Suppressor macrophage treated with lipopolysaccharide for 1 hour (primary cell): ENCODE data around the gene KRT25.

Source experiments
- DNase-seq, 3 donors: peaks; one replicate each; pipeline ENCODE4 v3.0.0-alpha.2; 2020 to 2022

Gene KRT25, protein sequence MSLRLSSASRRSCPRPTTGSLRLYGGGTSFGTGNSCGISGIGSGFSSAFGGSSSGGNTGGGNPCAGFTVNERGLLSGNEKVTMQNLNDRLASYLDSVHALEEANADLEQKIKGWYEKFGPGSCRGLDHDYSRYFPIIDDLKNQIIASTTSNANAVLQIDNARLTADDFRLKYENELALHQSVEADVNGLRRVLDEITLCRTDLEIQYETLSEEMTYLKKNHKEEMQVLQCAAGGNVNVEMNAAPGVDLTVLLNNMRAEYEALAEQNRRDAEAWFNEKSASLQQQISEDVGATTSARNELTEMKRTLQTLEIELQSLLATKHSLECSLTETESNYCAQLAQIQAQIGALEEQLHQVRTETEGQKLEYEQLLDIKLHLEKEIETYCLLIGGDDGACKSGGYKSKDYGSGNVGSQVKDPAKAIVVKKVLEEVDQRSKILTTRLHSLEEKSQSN

DNA sequence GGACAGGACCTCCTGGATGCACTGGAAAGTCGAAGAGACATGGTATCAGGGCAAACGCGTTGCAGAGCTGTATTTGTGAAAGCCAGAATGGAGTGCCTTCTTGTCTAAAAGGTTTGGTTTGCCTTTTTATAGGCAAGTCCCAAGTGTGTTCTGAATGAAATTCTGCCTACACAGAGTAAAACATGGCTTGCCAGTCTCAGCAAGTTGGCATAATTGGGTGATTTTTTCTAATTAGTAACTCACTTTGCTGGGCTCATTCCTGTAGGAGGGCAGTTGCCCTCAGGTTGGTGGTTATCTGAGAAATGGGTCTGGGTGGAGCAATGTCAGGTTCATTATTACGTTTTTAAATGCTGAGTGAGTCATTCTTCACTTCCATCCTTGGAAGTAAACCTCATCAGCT is at the start of gene KRT25:
TSS of gene KRT25 (minus strand) at position 101 of the 400 bp plus-strand sequence. CDS start at position 41, 60 bp downstream.
- DNase-seq, result no peak

DNA sequence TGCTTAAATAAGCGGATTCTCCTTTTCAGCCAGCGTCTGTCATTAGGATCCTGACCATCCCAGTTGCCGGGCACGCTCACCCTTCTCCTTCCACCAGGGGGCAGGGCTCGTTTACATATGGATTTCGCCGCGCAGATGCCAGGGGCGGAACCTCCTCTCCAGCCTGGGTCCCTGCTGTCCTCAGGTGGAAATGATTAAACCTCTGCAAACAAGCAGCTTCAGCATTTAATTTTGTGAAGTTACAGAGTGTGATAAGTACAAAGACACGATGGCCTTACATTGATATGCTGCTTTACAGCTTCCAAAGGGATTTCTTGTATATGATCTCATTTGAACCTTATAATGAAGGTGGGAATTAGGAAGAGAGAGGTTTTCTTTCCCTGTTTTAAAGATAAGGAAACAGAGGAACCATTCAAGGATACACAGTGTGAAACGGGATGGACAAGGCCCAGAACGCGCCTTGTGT is 48.5 kb upstream of the KRT25 start:
- DNase-seq, result peak; percentile 71 to 88 (median 85)

DNA sequence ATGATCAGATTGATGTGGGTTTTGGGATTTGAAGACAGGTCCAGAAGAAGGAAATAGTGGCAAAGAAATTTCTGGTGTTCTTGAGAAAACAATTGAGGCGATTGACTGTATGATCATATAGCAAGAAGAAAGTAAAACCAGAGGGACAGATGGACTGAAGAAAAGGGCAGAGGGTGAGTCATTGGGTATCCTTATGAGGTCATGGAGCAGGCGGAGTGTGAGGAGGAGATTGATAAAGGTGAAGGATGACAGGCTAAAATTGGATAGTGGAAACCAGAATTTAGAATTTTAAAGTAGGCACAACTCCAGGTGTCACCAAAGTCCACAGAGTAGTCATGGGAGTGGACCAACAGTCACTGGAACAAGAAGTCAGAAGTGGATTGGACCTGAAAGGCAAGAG is 46.0 kb upstream of the KRT25 start:
- DNase-seq, result no peak

- DNase-seq, result no peak
Observed at GRCh38 chr17:40800381-40800780, 45.2 kb upstream of the KRT25 start.

DNA sequence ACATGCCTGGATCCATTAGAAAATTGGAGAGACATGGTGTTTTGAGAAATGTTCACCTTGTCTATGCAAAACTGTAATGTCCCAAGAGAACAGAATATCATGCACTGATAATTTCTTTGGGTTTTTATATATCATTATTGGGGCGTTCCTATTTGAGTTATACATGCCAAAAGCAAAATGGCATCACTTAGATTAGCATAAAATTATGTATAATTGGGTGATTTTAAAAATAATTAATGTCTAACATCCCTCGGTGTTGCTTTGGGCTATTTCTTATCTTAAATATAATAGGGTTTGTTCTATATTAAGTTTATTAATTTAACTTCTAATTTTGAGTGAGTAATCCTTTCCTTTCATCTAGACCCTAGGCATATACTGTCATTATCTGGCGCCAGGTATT is 44.7 kb upstream of the KRT25 start, which contains the start of gene KRT28:
TSS of gene KRT28 (minus strand) at position 101 of the 400 bp plus-strand sequence. CDS start at position 35, 66 bp downstream.
- no peak for DNase-seq

GRCh38 chr17:40796846-40797245 is 41.7 kb upstream of the KRT25 start:
- no peak for DNase-seq

GRCh38 chr17:40795019-40795667 is 40.0 kb upstream of the KRT25 start:
- DNase-seq, result no peak

DNA sequence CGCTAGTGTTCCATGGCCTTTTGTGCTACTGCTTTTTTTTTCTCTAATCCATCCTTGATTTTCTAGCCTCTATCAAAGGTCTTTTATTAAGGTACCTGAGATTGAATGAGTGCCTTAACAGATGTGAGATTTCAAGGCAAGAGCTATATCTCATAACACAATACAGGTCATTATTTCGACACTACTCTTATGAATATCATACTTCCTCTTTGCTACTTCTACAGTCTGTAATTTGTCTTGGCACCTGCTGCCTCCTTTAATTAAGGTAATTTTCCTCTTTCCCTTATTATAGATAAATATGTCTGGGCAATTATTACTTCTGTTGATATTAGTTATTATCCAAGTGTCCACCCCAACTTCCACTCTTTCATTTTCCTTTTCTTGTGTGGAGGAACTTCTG is 39.3 kb upstream of the KRT25 start:
- peak in 1 of 3 donors; percentile 6 for DNase-seq

DNA sequence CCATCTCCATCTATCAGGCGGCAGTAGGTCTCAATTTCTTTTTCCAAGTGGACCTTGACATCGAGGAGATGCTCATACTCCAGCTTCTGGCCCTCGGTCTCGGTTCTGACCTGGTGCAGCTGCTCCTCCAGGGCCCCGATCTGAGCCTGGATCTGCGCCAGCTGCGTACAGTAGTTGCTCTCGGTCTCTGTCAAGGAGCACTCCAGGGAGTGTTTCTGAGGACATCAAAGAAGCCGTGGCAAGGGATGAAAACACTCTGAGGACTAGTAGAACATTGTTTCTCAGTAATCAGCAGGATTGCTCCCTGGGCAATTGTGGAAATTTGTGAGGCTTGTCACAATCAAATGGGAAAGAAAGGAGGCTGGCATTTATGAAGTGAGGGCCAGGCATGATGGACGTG is 38.7 kb upstream of the KRT25 start:
- no peak for DNase-seq

- peak in 2 of 3 donors; percentile 5 to 9 for DNase-seq
Observed at GRCh38 chr17:40791787-40792436, 36.8 kb upstream of the KRT25 start.

- DNase-seq, result no peak
Observed at GRCh38 chr17:40791111-40791510, 36.0 kb upstream of the KRT25 start.

DNA sequence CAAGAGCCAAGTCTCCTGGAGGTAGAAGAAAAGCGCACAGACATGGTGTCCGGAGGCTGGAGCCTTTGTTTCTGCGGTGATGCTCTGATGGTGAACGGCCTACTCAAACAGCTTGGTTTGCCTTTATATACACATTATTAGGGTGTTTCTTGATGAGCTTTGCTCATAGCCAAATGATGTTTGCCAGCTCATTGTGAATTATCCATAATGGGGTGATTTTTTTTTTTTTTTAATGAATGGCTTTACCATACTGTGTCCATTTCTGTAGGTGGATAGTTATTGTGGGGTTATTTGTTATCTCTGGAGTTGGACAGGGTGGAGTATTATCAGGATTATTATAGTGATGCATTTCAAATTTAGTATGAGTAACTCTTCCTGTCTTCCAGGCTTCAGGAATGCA is 27.3 kb upstream of the KRT25 start, which contains the start of gene KRT27:
TSS of gene KRT27 (minus strand) at position 101 of the 400 bp plus-strand sequence. CDS start at position 44, 57 bp downstream.
- DNase-seq, result no peak

GRCh38 chr17:40779181-40779909 is 24.2 kb upstream of the KRT25 start:
- DNase-seq, result peak in 1 of 3 donors; percentile 11

GRCh38 chr17:40778461-40778860 is 23.3 kb upstream of the KRT25 start:
- no peak for DNase-seq

DNA sequence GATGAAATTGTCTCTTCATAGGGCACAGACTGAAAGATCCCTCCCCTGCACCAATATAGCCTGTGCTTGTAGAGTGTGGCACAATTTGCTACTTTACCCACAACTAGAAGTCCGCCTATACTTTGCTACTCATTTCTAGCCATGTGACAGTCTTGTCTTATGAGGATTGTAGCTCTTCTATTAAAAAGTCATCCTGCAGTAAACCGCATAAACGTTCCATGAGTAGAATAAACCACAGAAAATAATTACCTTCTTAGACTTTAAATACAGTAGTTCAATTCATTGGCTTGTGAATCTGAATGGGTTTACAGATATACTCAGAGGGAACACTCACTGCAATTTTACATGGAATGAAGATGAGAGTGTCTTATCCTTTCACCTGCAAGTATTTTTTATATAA is 22.8 kb upstream of the KRT25 start:
- no peak for DNase-seq

- no peak for DNase-seq
Observed at GRCh38 chr17:40777459-40777858, 22.3 kb upstream of the KRT25 start.

DNA sequence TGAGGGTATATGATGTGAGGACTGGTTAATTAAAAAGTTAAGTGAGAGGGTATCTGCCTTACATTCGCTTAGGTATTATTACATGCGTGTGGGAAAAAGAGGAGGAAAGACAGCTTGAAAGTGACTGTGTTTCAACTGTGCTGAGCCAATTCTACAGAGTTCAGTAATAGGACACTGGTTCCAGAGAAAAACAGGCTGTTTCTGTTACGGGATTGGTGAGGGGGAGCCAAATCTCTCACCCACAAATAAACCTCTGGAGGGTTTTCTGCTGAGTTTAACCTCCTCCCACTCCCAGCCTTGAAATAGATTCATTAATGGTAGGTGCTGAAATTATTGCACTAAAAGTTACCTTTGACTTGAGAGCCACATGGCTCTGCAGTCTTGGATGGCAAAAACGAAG is 20.8 kb upstream of the KRT25 start:
- DNase-seq, result no peak

DNA sequence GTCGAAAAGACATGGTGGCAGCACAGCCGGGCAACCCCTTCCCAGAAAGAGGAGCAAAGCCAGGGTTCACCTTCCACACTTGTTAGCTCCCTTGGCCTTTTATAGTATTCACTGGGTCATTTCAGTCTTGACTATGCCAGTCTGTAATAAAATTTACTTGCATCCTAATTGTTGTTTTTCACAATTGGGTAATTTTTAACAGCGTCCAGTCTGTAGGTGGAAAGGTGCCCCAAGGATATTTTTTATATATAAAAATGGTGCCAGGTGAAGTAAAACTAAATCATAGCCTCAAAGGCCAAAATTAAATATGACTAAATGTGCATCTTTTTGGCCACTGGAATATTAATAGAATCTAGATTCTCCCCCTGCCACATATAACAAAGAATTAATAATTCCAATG is 17.0 kb upstream of the KRT25 start, which contains the start of gene KRT26:
TSS of gene KRT26 (minus strand) at position 101 of the 400 bp plus-strand sequence. CDS start at position 13, 88 bp downstream.
- DNase-seq, result no peak

DNA sequence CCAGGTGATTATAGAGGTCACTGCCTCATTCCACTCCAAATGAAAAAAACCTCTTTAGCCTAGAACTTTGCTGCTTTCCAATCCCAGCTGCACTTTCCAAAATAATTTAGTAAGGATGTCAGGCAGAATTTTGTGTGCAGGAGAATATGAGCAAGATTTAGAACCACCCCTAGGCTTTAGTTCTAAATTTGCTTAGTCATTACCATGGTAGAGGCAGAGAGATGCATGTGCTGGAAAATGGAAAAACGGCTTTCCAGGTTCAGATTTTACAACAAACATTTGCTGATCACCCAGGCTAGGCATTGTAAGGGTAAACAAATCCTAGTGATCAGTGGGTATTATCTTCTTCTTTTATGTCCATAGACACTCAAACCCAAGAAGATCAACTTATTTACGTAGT is 10.5 kb upstream of the KRT25 start:
- no peak for DNase-seq

DNA sequence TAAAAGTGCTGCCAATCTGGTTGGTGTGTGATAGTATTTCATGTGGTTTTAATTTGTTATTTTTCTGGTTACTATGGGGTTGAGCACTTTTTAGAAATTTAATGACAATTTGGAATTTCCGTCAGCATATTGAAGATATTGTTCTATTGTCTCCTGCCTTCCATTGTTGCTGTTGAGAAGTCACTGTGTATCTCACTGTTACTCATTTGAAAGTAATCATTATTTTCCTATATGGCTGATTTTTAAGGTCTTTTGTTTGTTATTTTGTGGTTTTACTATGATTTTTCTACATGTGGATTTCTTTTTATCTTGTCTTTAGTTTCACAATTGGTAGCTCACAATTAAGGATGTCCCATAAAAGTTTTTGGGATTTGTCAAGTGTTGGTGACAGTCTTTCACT is 8.6 kb upstream of the KRT25 start:
- DNase-seq, result no peak

DNA sequence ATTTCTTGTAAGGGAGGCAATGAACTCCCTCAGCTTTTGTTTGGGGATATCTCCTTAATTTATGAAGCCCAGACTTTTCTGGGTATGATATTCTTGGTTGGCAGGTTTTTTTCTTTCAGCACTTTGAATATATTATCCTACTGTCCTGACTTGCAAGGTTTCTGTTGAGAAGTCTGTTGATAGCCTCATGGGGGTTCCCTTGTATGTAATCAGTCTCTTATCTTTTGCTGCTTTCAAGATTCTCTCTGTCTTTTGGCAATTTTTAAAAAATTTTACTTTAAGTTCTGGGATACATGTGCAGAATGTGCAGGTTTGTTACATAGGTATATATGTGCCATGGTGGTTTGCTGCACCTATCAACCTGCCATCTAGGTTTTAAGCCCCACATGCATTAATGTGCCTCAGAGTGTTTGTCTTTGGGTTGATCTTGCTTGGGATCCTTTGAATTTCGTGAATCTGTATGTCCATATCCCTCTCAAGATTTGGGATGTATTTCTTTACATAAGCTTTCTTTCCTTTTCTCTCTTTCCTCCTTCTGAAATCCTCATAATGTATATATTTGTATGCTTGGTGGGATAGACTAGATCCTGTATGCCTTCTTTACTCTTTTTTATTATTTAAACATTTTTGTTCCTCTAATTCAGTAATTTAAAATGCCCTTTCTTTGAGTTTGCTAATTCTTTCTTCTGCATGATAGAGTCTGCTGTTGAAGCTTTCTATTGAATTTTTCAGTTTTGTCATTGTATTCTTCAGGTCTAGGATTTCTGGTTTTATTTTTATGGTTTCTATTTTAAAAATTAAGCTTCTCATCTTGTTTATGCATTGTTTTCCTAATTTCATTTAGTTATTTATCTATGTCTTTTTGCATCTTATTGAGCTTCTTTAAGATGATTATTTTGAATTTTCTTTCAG is 5.2 kb upstream of the KRT25 start:
- DNase-seq, result no peak
